NCI-H2196 (cell line): ENCODE data around the gene MAP2K7.
"Not testable (repeated sequence)": the region's sequence is repeated elsewhere in the genome, so short reads cannot be mapped to it uniquely, and the experiment has no call there.

ENCODE experiments used
- DNase-seq: peaks from one replicate; lab custom pipeline; 2025; ENCODE audit not compliant: unreplicated experiment; lab: John Stamatoyannopoulos, UW

Gene MAP2K7

DNA sequence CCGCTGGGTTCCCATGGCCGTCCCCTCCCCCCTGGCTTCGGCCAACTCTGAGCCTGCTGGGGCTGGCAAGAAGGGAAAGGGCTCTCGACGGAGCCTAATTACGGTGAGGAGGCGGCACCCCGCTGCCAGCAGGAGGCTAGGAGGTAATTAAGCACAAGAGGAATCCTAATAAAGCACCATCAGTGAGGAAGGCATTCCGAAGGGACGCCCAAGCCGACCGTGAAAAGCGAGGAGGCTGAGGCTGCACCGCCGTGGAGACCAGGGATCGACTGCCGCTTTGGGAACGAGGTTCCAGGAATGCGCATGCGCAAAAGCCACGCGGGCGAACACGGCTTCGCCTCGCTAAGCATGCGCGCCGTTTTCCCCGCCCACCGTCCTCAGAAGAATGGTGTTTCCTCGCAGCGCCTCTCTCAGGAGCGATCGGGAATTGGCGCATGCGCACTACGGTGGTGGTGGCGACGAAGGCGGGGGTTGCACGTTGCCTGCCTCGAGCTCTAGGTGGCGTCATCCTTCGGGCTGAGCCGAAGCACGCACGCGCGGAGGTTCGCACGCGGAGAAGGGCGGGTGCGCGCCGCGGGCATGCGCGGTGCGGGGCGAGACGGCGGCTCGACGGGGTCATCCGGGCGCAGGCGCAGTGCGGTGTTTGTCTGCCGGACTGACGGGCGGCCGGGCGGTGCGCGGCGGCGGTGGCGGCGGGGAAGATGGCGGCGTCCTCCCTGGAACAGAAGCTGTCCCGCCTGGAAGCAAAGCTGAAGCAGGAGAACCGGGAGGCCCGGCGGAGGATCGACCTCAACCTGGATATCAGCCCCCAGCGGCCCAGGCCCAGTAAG, at the start of gene MAP2K7:
Gene MAP2K7 (plus strand): TSS at position 634 of the 830 bp plus-strand sequence. CDS start 68 bp downstream, at position 702.
- DNase-seq = peak; percentile 100

DNA sequence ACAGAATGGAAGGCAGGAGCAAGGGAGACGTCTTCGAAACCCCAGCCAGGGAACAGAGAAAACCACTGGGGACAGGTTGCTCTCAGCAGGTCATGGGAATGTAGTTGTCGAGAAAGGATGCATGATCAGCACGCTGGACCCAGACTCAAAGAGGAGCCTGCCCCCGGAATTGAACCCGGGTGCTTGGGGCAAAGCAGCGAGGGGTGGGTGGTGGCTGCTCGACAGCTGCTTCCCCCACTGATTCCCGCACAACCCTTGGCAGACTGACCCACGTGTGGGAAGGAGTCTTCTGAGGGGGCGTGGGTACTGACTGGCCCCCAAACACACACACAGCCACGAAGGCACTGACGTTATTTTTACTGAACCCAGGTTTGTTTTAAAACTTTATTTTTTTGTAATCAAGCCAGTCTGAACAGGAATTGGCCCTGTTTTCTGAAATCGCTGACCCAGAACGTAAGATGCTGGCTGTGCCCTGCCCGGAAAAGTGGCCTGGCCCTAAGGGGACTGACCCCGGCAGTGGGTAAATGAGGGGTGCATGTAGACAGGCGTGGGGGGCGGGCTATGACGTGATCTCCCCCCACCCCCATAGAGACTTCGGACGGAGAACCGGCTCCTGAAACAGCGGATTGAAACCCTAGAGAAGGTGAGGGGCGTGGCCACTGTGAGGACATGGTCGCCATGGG, 48.1 kb upstream of the MAP2K7 start:
- DNase-seq = no peak

DNA sequence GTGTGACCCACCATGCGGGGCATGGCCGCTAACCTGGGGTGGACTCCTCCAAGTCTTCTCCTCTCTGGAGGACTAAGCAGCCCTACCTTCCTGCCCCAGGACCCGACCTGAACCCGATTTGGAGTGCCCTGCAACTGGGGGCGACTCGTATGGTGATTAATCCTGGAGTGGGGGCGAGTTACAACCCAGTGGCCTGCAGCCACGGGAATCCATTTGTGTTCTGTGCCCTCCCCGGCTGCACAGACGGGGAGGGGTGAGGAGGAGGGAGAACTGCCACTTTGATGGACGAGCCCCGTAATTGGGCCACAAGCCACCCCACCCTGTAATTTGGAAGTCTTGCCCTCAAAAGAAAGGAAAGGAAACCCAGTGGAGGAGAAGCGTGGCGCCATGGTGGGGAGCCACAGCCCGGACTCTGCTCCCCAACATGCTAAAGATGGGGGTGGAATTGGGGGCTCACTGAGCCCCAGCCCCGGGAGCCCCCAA, 47.5 kb upstream of the MAP2K7 start:
- no peak for DNase-seq

DNA sequence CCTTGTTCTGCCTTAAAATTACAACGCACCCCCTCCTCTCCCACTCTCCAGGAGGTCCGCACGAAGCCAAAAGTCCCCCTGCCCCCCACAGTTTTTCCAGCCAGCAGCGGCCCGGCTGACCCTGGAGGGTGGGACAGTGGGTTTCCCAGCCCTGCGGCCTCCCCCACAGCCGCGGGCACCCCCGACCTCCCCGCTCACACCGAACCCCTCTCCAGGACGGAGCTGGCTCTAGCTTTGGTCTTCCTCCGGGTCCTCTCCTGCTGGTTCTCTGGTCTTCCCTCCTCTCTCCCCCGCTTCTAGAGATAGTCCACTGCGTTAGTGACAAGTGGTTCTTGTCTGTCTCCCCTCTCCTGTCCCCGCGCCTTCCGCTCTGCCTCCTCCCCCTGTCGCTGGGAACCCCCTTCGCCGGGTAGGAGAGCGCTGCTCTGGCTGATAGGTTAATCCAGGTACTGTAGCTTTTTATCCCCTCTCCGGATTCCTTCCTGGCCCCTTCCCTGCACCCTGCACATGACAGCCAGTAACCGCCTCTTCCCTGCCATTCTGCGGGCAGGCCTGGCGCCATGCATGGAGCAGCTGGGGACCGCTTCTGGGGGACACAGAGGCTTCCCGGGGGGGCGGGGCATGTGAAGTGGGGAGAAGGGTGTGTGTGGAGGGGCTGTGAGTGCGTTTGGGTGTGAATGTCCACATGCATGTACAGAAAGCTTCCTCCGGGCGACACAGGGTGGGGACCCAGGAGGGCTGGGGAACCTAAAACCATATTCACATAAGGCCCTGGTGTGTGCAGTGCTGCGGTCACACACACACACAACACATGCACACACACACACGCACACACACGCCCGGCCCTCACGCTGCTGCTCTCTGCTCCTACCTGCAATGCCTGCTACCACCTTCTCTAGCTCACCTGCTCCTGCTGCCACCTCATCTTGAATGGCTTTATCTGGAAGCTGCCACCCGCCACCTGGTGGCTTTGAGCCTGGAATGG, 46.7 kb upstream of the MAP2K7 start:
- DNase-seq = no peak

DNA sequence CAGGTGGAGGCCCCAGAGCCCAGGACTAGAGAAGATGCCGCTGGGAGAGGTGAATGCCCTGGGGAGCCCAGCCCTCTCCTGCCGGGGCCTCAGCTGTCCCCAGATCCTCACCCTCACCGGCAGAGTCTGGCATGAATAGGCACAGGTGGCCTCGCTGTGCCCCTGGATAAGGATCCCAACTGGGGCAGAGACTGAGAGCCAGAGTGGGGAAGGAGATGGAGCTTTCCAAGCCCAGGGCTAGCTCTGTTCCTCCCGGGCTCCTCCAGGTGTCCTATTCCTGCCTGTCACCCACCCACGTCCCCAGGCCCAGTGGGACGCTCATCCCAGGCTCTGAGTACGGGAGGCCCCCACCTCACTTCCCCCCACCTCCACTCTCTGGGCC, 46.0 kb upstream of the MAP2K7 start:
- DNase-seq = no peak

DNA sequence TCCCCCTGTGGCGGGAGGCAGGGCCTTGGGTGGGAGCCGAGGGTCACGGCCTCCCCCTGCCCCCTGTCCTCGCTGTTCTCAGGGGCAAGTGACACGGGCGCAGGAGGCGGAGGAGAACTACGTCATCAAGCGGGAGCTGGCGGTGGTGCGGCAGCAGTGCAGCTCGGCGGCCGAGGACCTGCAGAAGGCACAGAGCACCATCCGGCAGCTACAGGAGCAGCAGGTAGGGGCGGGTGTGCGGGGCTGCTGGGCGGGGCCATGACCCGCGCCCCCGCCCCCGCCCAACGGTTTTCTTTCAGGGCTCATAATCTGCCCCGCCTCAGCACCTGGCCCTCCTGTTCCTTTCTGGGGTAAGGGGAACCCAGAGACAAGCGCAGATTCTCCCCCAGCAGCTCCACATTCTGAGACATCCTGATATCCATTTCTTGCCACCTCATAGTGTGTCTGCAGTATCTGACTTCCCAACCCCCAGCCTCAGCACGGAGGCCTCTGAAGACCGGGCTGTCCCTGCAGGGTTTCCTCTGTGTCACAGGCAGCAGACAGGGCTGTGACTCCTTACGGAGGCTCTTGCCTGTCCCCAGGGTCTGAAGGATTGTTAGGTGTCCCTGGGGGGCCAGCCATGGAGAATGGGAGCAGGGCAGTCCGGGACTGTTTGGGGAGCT, 45.4 kb upstream of the MAP2K7 start:
- DNase-seq = no peak

DNA sequence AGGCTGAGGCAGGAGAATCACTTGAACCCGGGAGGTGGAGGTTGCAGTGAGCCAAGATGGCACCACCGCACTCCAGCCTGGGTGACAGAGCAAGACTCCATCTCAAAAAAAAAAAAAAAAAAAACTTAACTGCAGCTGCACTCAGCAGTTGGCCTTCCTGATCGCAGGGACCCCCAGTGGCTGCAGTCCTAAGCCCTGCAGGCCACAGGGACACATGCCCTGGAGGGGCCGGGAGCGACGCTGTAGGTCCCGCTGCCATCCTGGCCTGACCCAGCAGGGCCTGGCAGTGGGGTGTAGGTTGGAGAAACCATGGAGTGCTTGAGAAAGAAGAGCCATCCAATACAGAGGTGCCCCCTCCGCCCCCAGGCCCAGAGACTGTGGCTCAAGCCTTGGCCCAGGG, 44.6 kb upstream of the MAP2K7 start:
- DNase-seq = not testable (repeated sequence)

DNA sequence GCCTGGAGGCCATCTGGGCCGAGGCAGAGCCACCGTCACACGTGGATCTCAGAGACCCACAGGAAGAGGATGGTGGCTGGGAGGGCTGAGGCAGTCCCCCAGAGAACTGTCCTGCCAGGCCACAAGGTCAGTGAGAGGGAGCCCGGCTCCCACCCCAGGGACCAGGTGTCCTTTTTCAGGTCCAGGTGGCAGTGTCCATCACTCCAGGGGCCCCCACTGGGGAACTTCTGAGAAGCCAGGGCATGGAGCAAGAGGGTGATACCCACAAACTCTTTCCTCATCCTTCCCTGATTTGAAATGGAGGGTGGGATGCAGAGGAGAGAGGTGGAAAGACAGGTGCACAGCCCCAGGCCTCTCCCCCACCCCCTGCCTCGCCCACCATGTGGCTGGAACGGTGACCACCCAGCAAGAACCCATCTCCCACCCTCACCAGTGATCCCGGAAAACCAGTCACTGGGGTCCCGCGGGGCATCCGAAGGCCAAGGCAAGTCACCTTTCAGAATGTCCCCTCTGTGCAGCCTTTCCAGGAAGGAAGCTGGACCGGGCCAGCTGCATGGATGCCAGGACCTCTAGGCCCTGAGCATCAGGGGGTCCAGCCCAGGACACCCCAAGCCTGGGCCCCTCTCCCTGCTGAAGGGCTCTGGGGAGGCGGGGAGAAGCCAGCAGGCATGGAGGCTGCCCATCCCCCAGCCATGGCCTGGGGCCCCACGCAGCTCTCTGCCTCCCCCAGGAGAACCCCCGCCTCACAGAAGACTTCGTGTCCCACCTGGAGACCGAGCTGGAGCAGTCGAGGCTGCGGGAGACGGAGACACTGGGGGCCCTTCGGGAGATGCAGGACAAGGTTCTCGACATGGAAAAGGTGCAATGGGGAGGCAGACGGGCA, 43.6 kb upstream of the MAP2K7 start:
- DNase-seq = no peak

DNA sequence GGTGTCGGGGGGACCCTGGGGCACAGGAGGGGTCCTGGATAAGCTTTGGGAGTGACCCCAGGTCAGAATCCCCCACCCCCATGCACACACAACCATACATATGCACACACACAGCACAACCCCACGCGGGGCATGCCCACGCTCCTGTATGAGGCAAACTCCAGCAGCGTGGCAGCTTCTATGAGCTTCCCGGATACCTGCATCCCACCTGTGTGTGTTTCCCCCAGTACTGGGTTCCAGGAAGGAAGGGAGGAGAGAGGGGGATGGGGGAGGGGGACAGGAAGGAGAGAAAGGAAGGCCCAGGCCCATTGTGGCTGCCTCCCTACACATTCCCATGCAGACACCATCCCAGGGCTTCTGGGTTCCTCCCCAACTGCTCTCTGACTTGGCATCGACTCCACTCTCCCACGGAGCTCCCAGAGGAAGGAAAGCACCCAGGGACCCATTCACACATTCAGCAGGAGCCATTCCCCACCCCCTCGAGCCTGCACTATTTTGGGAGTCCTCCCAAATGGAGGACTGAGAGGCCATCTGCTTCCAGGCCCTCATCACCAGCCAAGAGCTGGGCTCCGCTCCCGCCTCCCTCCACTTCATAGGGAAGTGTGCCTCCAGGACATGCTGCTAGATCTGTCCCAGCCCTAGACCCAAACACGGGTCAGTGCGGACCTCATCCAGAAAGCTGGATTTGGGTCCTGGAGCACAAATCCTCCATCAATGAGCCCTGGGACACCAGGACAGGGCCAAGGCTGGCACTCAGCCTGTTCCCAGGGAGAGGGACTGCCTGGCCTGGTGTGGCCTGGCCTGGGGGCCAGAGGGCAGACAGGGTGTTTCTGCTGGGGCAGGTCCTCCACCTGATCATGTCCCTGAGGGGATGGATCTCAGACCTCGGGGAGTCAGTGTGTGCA, 42.7 kb upstream of the MAP2K7 start:
- no peak for DNase-seq

DNA sequence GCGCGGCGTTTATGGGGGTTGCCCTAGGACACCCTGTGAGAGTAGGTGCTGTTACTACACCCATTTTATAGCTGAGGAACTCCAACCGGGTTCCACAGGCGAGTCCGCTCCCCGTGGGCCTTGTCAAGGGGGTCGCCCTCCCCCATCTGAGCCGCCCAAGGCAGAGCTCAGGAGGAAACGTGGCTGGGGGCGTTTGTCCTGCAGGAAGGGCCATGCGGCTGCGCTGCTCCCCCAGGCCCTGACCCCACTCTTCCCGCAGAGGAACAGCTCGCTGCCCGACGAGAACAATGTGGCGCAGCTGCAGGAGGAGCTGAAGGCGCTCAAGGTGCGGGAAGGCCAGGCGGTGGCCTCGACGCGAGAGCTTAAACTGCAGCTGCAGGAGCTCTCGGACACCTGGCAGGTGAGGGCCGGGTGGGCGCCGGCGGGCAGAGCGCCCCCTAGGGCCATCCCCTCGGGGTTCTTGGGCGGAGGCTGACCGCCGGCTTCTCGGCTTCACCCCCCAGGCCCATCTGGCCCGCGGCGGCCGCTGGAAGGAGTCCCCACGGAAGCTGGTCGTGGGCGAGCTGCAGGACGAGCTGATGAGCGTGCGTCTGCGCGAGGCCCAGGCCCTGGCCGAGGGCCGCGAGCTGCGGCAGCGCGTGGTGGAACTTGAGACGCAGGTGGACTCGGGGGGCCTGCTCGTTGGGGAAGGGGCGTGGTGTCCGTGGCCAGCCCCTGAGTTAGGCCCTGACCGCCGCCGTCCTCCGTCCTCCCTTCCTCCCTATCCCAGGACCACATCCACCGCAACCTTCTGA, 41.9 kb upstream of the MAP2K7 start:
- DNase-seq = no peak

DNA sequence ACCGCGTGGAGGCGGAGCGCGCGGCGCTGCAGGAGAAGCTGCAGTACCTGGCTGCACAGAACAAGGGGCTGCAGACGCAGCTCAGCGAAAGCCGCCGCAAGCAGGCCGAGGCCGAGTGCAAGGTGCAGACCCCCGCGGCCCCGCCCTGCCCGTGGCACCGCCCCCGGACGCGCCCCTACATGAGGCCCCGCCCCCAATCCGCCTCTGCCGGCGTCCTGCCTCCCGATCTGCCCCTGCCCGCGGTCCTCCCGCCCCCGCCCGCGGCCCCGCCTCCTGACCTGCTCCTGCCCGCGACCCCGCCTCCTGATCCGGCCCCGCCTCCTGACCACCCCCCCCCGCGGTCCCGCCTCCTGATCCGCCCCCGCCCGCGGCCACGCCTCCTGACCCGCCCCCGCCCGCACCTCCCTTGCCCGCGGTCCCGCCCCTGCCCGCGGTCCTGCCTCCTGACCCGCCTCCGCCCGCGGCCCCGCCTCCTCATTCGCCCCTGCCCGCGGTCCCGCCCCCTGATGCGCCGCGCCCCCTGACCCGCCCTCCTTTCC, 41.2 kb upstream of the MAP2K7 start:
- DNase-seq = no peak

DNA sequence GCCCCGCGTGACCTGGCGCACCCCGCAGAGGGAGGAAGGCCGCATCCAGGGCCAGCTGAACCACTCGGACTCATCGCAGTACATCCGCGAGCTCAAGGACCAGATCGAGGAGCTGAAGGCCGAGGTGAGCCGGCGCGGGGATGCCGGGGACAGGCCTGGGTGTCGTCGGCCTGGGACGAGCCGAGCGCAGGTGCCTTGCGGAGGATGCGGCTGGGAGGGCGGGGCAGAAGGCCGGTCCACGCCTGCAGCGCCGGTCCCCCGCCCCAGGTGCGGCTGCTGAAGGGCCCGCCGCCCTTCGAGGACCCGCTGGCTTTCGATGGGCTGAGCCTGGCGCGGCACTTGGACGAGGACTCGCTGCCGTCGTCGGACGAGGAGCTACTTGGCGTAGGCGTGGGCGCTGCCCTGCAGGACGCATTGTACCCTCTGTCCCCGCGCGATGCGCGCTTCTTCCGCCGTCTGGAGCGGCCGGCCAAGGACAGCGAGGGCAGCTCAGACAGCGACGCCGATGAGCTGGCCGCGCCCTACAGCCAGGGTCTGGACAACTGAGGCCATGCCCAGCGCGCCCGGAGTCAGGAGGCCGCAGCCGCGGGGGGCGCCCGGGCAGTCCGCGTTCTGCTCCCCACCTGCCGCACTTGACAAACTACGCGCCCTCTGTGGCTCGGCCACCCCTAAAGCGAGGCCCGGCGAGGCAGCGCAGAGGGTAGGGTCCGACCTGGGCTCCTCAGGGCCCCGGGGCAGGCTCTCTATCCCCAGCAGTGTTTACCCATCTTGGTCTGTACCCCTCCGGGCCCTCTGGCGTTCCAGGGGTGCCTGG, 40.3 kb upstream of the MAP2K7 start:
- no peak for DNase-seq

DNA sequence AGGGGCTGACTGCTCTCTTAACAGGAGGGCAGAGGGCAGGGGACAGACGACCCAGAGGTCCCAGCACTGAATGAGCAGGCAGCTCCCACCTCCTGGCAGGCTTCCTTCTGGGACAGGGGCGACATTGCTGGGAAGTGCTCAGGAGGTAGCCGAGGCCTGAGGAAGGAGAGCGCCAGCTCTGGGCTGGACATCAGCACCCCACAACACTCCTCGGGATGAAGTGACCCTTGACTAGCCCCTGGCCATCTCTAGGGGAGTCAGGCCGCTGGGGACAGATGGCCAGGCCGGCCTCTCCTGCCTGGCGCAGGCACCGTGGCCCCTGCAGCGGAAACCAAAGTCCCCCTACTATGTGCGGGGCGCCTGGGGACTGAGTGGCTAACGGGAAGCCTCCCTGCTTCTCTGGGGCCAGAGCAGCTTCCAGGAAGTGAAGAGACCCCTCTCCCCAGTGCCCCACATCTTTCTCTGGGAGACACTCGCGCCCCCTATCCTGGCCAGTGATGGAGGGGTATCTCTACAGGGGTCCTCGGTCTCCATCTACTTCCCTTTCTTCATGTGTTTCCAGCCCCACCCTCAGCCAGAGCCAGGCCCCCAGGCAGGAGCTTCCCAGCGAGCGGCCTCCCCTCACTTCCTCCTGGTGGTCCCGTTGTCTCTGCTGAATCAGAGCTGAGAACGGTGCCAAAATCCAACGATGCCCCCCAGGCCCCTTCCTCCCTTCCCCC, 39.5 kb upstream of the MAP2K7 start:
- DNase-seq = no peak

DNA sequence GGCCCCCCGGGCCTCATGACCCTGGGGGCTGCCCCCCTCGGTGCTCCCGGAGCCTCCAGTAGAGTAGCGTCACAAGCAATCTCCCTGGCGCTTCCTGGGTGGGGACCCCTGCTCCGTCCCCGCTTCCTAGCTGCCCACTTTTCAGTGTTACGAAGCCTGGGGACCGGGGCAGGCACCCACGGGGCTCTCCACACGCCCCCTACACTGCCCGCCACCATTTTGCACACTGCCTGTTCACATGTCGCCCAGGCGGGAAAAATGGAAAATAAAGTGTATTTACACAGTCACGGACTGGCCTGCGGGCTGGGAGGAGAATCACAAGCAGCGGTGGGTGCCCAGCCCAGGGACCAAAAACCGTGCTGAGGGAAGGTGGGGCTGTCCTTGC, 39.0 kb upstream of the MAP2K7 start:
- DNase-seq = no peak

DNA sequence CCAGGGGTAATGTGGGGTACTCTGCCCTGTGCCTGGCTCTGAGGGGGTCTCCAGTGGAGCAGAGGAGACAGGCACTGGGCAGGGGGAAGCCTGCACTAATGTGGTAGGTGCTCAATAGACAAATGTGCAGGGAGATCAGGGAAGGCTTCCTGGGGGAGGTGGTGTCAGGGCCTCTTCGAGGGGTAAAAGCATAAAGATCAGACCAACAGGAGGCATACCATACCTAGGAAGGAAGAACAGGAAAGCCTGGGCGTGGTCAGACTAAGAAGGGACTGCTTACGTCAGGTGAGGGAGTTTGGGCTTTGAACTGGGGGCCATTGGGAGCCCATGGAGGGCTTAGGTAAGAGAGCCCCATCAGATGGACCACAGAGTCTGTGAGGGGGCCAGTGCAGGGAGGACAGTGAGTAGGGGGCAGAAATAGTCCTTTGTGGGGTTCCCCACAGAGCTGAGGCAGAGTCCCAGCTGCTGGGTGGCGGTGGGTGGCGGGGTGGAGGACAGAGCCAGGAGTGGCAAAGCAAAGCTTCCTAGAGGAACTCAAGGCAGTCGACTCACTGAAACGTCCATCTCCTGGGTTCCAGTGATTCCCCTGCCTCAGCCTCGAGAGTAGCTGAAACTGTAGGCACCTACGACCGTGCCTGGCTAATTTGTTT, 38.3 kb upstream of the MAP2K7 start:
- DNase-seq = no peak
